HG02885 (cell line): Measurements from ENCODE around the gene CADPS2.

Experiments used
- ATAC-seq: cut with Tn5 transposase; IDR thresholded peaks from one replicate; pipeline ENCODE4 v1.9.1; 2021; ENCODE audit warnings: mild to moderate bottlenecking; ENCODE audit not compliant: unreplicated experiment, poor library complexity

The CADPS2 gene

GRCh38 chr7:122485856-122486255, 400.4 kb downstream of the CADPS2 start:
- no peak for ATAC-seq

- ATAC-seq = no peak
Observed at GRCh38 chr7:122482212-122482611, 404.0 kb downstream of the CADPS2 start.

- no peak for ATAC-seq
Observed at GRCh38 chr7:122470859-122471258, 415.4 kb downstream of the CADPS2 start.

GRCh38 chr7:122468945-122469344, 417.3 kb downstream of the CADPS2 start:
- ATAC-seq = no peak

GRCh38 chr7:122467661-122468449, 418.4 kb downstream of the CADPS2 start:
- no peak for ATAC-seq

GRCh38 chr7:122465296-122465695, 421.0 kb downstream of the CADPS2 start:
- ATAC-seq = no peak

GRCh38 chr7:122463631-122464030, 422.6 kb downstream of the CADPS2 start:
- ATAC-seq = no peak

- ATAC-seq = no peak
Observed at GRCh38 chr7:122460936-122461335, 425.3 kb downstream of the CADPS2 start.

- ATAC-seq = no peak
Observed at GRCh38 chr7:122457969-122458368, 428.3 kb downstream of the CADPS2 start.

GRCh38 chr7:122457325-122457724, 428.9 kb downstream of the CADPS2 start:
- ATAC-seq = no peak

- no peak for ATAC-seq
Observed at GRCh38 chr7:122454776-122455507, 431.3 kb downstream of the CADPS2 start.

GRCh38 chr7:122453432-122453831, 432.8 kb downstream of the CADPS2 start:
- ATAC-seq = no peak

- no peak for ATAC-seq
Observed at GRCh38 chr7:122448893-122449589, 437.2 kb downstream of the CADPS2 start.

GRCh38 chr7:122442929-122443328, 443.3 kb downstream of the CADPS2 start:
- no peak for ATAC-seq

- ATAC-seq = no peak
Observed at GRCh38 chr7:122438492-122438891, 447.8 kb downstream of the CADPS2 start.

GRCh38 chr7:122438006-122438405, 448.3 kb downstream of the CADPS2 start:
- ATAC-seq = no peak

GRCh38 chr7:122433765-122434164, 452.5 kb downstream of the CADPS2 start:
- no peak for ATAC-seq

GRCh38 chr7:122430710-122431109, 455.6 kb downstream of the CADPS2 start:
- ATAC-seq = no peak

GRCh38 chr7:122429926-122430325, 456.3 kb downstream of the CADPS2 start:
- no peak for ATAC-seq

GRCh38 chr7:122425731-122426130, 460.5 kb downstream of the CADPS2 start:
- ATAC-seq = no peak

- no peak for ATAC-seq
Observed at GRCh38 chr7:122423591-122423990, 462.7 kb downstream of the CADPS2 start.
